Stimulated activated naive CD4-positive, alpha-beta T cell (primary cell): ENCODE data around the gene CEP76.

ENCODE experiments used
- DNase-seq, 6 experiments: peaks; one replicate each; lab custom pipeline; 2025; lab: John Stamatoyannopoulos, UW

CEP76 gene, protein sequence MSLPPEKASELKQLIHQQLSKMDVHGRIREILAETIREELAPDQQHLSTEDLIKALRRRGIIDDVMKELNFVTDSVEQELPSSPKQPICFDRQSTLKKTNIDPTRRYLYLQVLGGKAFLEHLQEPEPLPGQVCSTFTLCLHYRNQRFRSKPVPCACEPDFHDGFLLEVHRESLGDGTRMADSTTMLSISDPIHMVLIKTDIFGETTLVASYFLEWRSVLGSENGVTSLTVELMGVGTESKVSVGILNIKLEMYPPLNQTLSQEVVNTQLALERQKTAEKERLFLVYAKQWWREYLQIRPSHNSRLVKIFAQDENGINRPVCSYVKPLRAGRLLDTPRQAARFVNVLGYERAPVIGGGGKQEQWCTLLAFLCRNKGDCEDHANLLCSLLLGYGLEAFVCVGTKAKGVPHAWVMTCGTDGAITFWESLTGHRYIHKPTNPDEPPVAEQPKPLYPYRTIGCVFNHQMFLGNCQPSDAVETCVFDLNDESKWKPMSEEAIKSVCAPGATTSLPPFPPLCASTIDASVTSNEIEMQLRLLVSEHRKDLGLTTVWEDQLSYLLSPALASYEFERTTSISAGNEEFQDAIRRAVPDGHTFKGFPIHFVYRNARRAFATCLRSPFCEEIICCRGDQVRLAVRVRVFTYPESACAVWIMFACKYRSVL

DNA sequence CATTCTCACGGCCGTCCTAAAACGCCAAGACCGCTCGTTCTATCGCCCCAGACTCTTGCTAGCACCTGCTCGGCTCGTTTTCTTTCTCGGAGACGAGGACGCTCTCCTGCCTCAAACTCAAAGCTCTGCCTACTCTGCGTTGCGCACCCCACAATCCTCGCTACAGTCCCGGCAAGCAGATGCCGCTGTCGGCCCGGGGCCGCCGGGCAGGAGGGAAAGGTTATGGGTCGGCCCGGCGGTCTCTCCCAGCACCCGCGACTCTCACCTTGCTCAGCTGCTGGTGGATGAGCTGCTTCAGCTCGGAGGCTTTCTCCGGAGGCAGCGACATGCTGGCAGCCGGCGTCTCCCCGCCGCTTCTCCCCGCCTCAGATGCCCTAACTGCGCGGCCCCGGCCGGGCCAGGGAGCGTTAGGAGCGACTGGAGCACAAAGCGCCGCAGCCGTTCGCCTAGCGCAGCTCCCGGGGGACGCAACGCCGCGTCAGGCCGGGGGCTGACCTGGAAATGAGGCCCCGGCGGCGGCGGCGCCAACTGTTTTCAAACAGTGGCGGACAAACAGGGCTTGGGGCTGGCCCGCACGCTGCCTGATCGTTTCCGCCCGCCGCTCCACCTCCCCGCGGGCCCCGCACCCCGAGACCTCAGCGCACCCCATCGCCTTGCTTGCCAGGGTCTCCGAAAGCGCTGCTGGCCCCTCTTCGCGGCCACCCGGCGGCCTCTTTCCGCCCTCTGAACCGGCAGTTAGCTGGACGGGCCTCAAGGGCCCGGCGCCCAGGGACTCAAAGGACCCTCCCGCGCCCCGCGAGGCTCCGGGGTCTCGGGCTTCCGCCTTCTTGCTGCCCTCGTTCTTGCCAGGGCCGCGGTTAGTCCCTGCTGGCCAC lies at the start of gene CEP76, which contains the start of gene PSMG2:
Gene CEP76 (minus strand): TSS at position 503 of the 875 bp plus-strand sequence. CDS start 175 bp downstream, at position 328.
Gene PSMG2 (plus strand): TSS at position 822 of the 875 bp plus-strand sequence. CDS start 66 bp downstream, outside the sequence.
- DNase-seq: peak; percentile 67 to 95 (median 84)

DNA sequence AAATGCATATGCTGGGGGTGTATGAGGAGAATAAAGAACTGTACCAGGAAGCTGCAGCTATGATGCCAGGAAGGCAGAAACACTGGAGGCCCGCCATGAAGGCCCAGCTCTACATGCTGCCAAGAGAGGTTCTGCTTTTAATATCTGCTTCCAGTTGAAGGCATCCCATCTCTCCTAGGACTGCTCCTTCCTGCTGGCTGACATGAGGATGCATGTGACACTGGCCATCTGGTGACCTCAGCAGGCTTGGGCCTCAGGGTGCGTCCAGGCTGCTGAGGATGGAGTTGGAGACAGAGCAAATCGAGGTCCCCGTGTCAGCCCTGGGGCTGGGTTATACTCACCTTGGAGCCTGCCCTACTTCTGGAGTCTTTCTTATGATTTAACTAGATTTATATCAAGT lies 49.4 kb upstream of the CEP76 start:
- no peak for DNase-seq

- no peak for DNase-seq
Observed at GRCh38 chr18:12751503-12751884, 49.0 kb upstream of the CEP76 start.

DNA sequence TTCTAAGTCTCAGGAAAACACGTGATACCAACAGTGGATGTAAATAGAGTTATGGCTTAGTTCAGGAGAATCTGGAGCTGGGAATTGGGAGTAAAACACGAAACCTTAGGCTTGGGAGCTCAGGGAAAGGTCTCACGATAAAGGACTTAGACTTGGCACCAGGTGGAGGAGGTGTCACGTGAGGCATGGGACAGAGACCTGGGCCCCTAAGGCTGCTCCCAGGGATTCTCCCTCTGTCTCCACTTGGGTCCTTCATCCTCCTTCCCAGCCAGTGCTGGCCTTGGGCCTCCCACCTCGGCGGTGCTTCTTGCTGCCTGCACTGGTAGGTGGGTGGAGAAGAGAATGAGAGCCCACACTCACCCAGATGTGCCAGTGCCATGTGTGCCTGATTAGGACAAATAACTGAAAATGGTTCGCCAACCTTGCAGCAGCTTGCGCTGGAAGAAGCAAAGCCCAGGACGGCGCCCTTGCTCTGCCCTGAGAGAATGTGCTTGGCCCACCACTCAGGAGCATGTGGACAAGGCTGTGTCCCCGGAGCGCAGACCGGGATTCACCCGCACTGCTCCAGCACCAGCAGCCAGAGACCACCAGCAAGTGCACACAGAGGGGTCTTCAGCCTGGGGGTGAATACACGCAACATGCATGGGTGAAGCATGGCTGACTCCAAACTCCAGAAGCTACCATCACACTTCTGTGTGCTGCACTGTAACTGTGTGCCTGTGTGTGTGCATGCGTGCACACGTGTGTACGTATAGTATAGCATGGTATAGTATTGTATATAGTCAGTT lies 48.4 kb upstream of the CEP76 start:
- DNase-seq: no peak

- DNase-seq: peak in 2 of 6 experiments; percentile 10 to 28
Observed at GRCh38 chr18:12750076-12750714, 47.7 kb upstream of the CEP76 start.

GRCh38 chr18:12749121-12749520 lies 46.6 kb upstream of the CEP76 start:
- DNase-seq: no peak

DNA sequence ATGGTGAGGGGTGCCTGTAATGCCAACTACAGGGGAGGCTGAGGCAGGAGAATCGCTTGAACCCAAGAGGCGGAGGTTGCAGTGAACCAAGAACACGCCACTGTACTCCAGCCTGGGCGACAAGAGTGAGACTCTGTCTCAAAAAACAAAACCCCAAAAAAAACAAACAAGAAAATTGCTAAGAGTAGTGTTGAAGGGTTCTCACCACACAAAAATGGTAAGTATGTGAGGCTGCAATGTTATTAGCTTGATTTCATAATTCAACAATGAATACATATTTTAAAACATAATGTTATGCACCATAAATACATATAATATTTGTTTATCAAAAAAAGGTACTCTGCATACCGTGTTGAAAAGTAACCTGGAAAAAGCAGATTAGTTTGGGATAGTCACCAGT lies 46.1 kb upstream of the CEP76 start:
- DNase-seq: no peak

- DNase-seq: no peak
Observed at GRCh38 chr18:12747530-12748315, 45.2 kb upstream of the CEP76 start.

- no peak for DNase-seq
Observed at GRCh38 chr18:12745095-12745795, 42.7 kb upstream of the CEP76 start.

DNA sequence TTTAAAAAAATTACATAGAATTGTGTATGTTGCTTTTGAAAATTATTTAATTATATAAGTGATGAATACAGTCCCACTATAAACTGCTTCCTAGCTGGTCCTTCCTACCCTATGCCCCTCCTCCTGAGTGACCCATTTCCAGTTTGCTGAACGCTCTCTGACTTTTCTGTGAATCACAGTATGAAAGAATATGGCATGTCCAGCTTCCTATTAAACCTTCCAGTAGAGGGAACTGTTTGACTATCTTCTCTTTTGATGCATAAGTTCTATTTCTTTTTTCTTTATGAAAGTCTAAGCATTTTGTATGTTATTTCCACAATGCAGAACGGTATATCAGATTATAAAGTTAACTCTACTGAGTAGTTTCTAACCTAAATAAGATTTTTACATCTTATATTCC lies 41.6 kb upstream of the CEP76 start:
- peak in 2 of 6 experiments; percentile 26 to 41 for DNase-seq

- no peak for DNase-seq
Observed at GRCh38 chr18:12742453-12742852, 39.9 kb upstream of the CEP76 start.

- DNase-seq: no peak
Observed at GRCh38 chr18:12741351-12741750, 38.8 kb upstream of the CEP76 start.

DNA sequence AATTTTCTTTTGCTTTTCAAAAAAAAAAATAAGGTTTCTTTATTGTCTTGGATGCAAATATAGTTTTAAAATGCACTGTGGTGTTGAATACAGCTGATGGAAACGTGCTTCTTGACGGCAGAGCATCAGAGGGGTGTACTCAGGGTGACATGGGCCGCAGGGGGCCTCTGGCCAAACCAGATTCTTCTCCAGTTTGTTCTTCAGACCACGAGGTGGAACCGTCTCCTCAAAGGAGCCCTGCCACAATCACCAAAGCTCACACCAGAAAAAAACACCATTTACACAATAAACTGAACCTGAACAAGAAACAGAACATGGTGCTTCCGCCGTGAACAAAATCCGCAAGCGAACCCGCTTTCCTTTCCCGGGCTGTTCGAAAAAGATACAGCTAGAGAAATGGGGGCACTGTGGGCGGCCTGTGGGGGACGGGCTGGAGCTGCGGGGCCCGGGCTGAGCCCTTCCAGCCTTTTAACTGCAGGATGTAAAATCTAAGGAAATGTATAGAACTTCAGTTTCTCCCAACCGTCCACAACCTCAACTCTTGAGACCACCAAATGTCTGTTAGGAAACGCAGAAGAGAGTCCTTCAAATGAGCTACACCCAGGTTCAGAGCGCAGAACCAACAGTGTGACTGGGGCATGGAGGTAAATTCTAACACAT lies 34.9 kb upstream of the CEP76 start:
- DNase-seq: no peak

- peak; percentile 19 to 76 (median 44) for DNase-seq
Observed at GRCh38 chr18:12726774-12727550, 24.4 kb upstream of the CEP76 start.

GRCh38 chr18:12726331-12726730 lies 23.8 kb upstream of the CEP76 start:
- no peak for DNase-seq

DNA sequence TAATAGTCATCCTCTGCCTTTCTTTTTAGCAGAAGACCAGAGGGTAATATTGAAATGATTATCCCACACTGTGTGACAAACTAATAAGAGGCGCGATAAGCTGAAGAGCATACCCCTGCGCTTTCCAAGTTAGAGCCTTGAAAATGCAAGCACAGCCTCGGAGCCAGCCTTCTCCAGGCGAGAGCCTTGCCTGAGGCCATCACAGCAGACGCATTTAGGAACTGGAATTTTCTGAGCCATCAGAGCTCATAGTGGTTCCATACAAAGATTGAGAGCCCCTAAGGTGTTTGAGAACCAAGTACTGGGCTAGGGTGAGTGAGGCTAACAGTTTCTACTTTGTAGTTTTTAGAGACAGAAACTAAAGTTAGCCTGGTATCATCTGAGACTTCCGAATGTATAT lies 20.2 kb upstream of the CEP76 start:
- DNase-seq: no peak

GRCh38 chr18:12721495-12722275 lies 19.2 kb upstream of the CEP76 start:
- DNase-seq: no peak
